Glomerular endothelial cell (primary cell): ENCODE measurements around the gene TUBGCP6. TPM values are rescaled to one million over a fixed set of nuclear protein-coding genes. Genes with fewer than 3 reads are reported as not detected.

ENCODE experiments used
- DNase-seq: peaks from one replicate; pipeline ENCODE4 v3.0.0-alpha.2; 2011; ENCODE audit warnings: low read depth, low spot score; ENCODE audit errors: extremely low read depth
- total RNA-seq: library from RNA; depleted of rRNA; stranded (reverse); fragments of >200 nt; gene quantifications from 2 replicates; pipeline ENCODE4 v1.2.3, GENCODE V29; 2015

TUBGCP6 gene
- total RNA-seq, 1 donor from 2014 or later: 47.1 TPM

DNA sequence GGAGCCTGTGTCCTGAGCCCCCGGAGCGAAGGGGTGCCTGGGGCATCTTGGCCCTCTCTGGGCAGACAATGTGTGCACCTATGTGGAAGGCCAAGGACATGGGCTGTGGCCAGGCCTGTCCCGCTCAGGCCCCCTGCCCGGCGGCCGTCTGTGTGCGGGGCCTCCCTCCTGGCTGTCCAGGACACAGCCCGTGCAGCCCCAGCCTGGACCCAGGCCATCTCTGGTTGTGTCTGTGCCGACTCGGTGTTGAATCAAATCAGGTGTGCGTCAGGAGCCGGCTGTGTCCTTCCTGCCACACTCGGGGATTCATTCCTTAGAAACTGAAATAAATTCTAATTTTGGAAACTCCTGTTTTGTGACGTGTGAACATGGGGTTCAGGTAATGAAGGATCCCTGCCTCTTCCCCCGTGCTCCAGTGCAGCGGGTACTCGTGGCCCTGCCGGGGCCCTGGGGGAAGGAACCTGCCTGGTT lies 45.5 kb downstream of the TUBGCP6 start:
- no peak for DNase-seq

- DNase-seq: no peak
Measured at GRCh38 chr22:50198624-50199017, 46.2 kb downstream of the TUBGCP6 start.

GRCh38 chr22:50197856-50198623 lies 46.8 kb downstream of the TUBGCP6 start:
- no peak for DNase-seq

GRCh38 chr22:50197000-50197800 lies 47.6 kb downstream of the TUBGCP6 start:
- no peak for DNase-seq

GRCh38 chr22:50196256-50196655 lies 48.6 kb downstream of the TUBGCP6 start:
- no peak for DNase-seq

DNA sequence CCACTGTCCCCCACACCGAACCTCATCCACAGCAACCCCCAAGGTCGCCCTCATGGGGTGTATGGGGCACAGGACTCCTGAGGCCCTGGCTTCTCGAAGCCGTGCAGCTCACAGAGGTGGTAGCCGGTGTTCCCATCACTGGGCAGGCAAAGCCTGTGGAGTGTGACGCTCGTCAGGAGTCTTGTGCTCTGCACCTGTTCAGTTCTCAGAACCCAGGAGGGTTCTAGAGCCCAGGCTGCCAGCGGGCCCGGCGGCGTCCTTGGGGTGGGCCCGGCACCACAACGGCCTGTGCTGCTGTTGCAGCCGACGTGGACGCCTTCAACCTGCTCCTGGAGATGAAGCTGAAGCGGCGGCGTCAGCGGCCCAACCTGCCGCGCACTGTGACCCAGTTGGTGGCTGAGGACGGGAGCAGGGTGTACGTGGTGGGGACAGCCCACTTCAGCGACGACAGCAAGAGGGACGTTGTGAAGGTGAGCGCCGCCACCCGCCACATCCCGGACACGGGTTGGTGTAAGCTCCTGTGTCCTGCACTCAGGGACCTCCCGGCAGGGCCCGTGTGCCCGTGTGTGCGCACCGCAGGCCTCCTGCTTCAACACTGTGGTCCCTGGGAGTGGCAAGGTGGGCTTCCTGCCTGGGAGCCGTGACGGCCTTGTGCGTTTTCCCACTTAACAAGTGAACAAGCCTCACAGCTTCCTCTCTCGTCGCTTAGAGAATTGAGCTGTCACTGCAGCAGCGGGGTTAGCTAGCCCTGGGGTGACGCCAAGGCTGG lies 50.6 kb downstream of the TUBGCP6 start:
- no peak for DNase-seq

DNA sequence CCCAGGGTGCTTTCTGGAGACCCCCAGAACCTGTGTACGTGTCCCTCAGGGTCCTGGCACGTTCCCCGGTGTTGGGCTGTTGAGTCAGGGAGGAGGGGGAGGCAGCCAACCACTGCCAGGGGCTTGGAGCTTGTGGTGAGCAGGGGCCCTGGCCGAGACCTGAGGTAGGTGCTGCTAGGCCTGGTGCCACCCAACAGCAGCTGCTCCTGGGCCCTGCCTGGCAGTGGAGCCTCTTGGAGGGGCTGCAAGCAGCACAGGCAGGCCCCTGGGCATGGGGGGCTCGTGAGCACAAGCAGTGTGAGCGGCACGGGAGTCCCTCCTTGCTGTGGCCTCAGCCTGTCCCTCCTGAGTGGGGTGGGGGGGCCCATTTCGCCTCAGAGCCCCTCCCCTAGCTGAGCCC lies 51.2 kb downstream of the TUBGCP6 start:
- DNase-seq: no peak

GRCh38 chr22:50192436-50193204 lies 52.2 kb downstream of the TUBGCP6 start:
- DNase-seq: no peak

- DNase-seq: no peak
Measured at GRCh38 chr22:50190941-50191741, 53.7 kb downstream of the TUBGCP6 start.

DNA sequence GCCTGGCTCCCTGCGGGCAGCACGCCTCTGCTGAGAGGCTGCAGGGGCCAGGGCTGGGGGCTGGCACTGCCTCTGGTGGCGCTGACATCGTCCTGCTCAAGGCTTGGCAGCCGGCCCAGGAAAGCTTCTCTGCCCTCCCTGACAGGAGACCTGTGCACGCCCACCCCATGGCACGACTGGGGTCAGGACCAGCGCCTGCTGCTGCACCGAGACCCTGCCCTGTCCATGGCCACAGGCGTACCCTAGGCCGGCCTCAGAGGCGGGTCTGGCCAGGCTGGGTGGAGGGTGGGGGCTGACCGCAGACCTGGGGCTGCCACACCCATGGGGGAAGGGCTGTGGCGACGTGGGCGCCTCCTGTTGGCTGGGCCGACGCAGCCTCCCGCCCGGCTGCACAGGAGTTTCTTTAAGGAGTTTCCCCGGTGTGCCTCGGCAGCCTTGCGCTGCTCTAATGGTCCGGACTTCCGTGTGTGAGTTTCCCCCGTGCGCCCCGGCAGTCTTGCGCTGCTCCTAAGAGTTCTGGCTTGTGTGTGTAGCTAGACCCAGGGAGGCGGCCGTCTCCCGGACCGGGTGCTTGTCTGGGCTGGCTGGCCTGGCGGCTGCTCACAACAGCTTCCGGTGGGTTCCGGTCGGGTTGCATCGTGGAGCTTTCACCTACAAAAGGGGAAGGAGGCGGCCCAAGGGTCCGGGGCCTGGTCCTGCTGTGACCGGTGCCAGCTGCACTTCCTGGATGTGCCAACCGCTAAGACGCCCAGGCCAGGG lies 54.5 kb downstream of the TUBGCP6 start:
- DNase-seq: no peak

GRCh38 chr22:50189849-50190181 lies 55.0 kb downstream of the TUBGCP6 start:
- no peak for DNase-seq

DNA sequence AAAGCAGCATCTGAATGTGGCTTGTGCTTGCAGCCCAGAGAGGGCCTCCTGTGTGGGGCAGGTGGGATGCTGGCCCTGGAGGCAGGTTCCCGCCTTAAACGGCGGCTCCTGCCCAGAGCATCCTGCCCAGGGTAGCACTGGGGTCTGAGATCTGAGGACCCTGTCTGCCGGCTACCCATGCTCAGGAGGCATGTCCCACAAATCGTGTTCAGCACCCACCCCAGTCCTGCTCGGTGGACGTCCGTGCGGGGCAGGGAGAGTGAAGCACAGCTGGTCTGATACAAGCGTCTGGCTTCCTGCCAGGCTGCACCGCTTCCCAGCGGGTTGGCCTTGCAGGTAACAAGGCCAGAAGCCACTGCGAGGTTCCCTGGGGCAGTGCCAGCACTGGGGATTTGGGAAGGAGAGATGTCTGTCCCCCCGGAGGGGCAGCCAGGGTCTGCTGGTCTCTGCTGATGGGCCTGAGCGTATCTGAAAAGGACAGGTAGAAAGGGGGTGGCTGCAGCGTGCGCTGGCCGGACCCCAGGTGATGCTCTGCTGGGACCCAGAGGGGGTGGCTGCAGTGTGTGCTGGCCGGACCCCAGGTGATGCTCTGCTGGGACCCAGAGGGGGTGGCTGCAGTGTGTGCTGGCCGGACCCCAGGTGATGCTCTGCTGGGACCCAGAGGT lies 55.5 kb downstream of the TUBGCP6 start:
- DNase-seq: no peak

GRCh38 chr22:50188356-50188755 lies 56.5 kb downstream of the TUBGCP6 start:
- no peak for DNase-seq

GRCh38 chr22:50186761-50187523 lies 57.9 kb downstream of the TUBGCP6 start:
- DNase-seq: no peak

GRCh38 chr22:50186181-50186714 lies 58.6 kb downstream of the TUBGCP6 start:
- no peak for DNase-seq

DNA sequence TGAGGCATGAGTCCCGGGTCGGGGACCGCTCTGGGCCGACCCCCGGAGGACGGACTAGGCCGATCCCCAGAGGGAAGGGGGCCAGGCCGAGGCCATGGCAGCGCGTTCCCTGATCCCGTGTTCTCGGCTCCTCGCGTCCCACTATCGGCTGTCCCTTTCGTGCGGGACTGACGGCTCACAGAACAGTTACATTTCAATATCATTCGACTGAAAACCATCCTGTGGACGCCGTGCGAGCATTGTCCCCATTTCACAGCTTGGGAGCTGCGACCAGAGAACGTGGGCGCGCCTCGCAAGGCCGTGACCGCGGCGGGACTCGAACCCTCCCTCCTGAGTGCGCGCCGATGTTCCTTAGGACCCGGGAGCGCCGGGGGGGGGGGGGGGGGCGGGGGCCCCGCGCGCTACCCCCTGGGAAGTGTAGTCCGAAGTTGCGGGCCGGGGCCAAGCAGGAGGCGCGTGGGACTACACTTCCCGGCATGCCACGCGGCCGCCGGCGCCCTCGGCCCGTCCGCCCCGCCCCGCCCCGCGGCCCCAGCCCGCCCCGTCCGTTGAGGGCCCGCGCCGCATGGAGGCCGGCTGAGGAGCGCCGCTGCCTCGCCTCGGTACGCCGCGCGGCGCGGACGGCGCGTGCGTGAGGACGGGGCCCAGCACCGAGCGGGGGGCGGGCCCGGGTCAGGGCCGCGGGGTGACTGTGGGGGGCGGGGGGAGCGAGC lies 59.3 kb downstream of the TUBGCP6 start, which contains the start of gene TRABD:
TSS of gene TRABD (plus strand) at position 539 of the 713 bp plus-strand sequence. CDS start 7,148 bp downstream, outside the sequence.
- DNase-seq: no peak

DNA sequence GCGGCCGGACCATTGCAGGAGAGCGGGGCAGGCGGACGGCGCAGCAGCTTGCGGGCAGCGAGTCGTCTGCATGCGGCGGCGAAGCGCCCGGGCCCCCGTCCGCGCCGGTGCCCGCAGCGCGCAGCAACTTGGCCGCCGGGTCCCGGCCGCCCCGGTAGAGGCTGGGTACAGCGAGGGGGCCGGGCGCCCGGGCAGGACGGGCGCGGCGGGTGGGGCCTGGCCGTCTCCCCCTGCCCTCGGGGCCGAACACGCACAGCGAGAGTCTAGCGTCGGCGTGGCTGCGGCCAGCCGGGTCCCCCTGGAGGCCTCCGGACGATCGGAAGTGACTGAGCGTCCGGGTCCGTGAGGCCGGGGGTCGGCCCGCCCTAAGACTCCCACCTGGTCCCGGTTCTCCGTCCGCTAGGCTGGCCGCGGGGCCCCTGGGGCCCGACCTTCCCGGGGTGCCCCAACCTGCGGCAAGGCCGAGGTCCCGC lies 59.9 kb downstream of the TUBGCP6 start:
- no peak for DNase-seq
